H1 (cell line): ENCODE data around the gene IGLL1.

Source experiments
- CHD2 ChIP-seq: IDR thresholded peaks from 2 replicates; pipeline ENCODE4 v1.6.1; 2012; ENCODE audit warnings: low read length, improper control_type of control experiment
- MAFK ChIP-seq: IDR thresholded peaks from 2 replicates; pipeline ENCODE4 v1.6.1; 2012; ENCODE audit warnings: low read depth, mild to moderate bottlenecking, improper control_type of control experiment, low read length
- POLR2A ChIP-seq, 2 experiments: IDR thresholded peaks; 1 replicate in 1 of 2; 2 replicates in 1 of 2; pipeline ENCODE4 v1.6.1; 2011; ENCODE audit warnings: low read depth in 2 of 2, low read length in 2 of 2, mild to moderate bottlenecking in 2 of 2; ENCODE audit errors: control extremely low read depth in 1 of 2
- POLR2AphosphoS5 ChIP-seq: IDR thresholded peaks from 2 replicates; pipeline ENCODE4 v1.6.1; 2011; ENCODE audit warnings: low read depth, low read length
- TF ChIP-seq, protein P1 (sequence below), 3 experiments: IDR thresholded peaks; 1 replicate in 2 of 3; 2 replicates in 1 of 3; pipeline versions ENCODE4 v1.5.1 to v1.6.1; 2011; ENCODE audit warnings: low read length in 3 of 3, mild to moderate bottlenecking in 3 of 3, inconsistent platforms in 2 of 3, low read depth in 1 of 3, moderate library complexity in 1 of 3; ENCODE audit not compliant: insufficient read depth in 1 of 3; ENCODE audit errors: control extremely low read depth in 1 of 3

DNA sequence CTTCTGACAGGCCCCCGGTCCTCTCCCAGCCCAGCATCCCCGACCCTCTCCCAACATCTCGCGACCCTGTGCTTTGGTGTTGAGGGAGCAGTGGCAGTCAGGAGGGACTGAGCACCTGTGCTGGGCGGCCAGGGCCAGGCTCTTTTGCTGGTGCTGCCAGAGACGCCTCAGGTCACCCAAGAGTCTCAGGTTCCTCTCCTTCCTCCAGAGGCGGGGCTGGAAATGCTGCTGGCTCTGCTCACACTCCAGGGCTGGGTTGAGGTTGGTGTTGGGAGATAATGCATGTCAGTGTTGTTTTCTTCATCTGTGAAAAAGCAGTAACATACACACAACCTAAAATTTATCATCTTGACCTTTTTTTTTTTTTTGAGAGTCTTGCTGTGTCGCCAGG is 1.2 kb upstream of the IGLL1 start:
- TF ChIP-seq, protein P1, sequence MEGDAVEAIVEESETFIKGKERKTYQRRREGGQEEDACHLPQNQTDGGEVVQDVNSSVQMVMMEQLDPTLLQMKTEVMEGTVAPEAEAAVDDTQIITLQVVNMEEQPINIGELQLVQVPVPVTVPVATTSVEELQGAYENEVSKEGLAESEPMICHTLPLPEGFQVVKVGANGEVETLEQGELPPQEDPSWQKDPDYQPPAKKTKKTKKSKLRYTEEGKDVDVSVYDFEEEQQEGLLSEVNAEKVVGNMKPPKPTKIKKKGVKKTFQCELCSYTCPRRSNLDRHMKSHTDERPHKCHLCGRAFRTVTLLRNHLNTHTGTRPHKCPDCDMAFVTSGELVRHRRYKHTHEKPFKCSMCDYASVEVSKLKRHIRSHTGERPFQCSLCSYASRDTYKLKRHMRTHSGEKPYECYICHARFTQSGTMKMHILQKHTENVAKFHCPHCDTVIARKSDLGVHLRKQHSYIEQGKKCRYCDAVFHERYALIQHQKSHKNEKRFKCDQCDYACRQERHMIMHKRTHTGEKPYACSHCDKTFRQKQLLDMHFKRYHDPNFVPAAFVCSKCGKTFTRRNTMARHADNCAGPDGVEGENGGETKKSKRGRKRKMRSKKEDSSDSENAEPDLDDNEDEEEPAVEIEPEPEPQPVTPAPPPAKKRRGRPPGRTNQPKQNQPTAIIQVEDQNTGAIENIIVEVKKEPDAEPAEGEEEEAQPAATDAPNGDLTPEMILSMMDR (IDR thresholded peaks at IDR 0.05; ENCODE audit: control extremely low read depth in 1 of 3, insufficient read depth in 1 of 3, low read depth in 1 of 3, low read length in 3 of 3) = no peak
- TF ChIP-seq MAFK = no peak
- no peak for TF ChIP-seq POLR2A (IDR thresholded peaks at IDR 0.05; ENCODE audit: control extremely low read depth in 1 of 2, low read depth in 2 of 2, low read length in 2 of 2)
- no peak for TF ChIP-seq CHD2
- TF ChIP-seq POLR2AphosphoS5 = no peak
